ENCODE data around the gene C20orf202.

The C20orf202 gene

DNA sequence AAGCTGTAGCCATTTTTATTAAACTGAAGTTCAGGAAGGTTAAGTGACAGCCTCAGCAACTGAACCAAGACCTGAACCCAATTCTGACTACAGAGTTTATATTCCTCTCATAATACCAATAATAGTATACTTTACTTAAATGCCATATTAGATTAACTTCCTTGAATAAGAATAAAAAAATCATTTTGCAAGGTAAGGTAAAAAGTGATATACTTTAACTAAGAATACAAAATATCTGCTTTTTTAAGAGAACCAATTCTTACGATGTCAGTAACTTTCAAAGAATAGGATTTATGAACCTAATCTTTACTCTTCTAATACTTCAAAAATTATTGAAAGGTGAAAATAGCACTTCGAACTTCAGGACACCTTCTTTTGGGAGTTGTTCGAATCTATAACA, 26.3 kb downstream of the C20orf202 start:
- H3K4me3 ChIP-seq (ENCODE audit: low read depth, low read length), result no peak overlapping the region
- no peak for DNase-seq (ENCODE audit: low read depth)
- TF ChIP-seq MYC (IDR thresholded peaks at IDR 0.05; ENCODE audit: low read depth, low read length), result no peak
- TF ChIP-seq, protein P1, sequence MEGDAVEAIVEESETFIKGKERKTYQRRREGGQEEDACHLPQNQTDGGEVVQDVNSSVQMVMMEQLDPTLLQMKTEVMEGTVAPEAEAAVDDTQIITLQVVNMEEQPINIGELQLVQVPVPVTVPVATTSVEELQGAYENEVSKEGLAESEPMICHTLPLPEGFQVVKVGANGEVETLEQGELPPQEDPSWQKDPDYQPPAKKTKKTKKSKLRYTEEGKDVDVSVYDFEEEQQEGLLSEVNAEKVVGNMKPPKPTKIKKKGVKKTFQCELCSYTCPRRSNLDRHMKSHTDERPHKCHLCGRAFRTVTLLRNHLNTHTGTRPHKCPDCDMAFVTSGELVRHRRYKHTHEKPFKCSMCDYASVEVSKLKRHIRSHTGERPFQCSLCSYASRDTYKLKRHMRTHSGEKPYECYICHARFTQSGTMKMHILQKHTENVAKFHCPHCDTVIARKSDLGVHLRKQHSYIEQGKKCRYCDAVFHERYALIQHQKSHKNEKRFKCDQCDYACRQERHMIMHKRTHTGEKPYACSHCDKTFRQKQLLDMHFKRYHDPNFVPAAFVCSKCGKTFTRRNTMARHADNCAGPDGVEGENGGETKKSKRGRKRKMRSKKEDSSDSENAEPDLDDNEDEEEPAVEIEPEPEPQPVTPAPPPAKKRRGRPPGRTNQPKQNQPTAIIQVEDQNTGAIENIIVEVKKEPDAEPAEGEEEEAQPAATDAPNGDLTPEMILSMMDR (IDR thresholded peaks at IDR 0.05; ENCODE audit: low read depth, low read length), result no peak
- TF ChIP-seq POLR2A (IDR thresholded peaks at IDR 0.05; ENCODE audit: extremely low read depth, insufficient read length), result no peak
- TF ChIP-seq, protein P2, sequence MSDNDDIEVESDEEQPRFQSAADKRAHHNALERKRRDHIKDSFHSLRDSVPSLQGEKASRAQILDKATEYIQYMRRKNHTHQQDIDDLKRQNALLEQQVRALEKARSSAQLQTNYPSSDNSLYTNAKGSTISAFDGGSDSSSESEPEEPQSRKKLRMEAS (IDR thresholded peaks at IDR 0.05; ENCODE audit: low read depth, low read length), result no peak

DNA sequence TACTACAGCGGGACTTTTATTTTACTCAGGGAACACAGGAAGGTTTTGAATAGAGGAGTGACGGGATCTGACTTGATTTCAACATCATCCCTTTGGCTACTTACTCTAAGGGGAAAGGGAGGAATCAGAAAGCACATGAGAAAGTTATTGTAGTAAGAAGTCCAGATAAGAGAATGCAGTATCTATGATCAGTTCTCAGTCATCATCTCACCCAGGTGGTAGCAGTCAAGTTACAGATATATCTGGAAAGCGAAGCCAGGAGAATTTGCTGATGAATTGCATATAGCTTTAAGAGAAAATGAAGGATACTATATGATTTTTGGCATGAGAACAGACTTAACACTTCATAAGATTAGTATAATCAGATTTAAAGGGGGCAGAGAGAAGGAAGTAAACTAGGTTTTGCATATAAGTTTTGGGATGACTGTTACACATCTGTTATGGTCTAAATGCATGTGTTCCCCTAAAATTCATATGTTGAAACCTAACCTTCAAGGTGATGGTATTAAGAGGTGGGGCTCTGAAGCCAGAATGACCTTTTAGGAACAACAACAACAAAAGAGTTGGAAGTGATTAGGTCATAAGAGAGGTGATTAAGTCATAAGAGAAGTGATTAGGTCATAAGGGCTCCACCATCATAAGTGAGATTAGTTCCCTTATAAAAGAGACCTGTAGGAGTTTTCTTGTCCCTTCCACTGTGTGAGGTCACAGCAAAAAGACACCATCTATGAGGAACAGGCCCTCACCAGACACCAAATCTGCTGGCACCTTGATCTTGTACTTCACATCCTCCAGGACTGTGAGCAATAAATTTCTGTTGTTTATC, 29.2 kb downstream of the C20orf202 start:
- TF ChIP-seq MYC (IDR thresholded peaks at IDR 0.05; ENCODE audit: low read depth, low read length) (no peak), POLR2A (IDR thresholded peaks at IDR 0.05; ENCODE audit: extremely low read depth, insufficient read length) (no peak)
- TF ChIP-seq, protein P1 (IDR thresholded peaks at IDR 0.05; ENCODE audit: low read depth, low read length), result no peak
- TF ChIP-seq, protein P2 (IDR thresholded peaks at IDR 0.05; ENCODE audit: low read depth, low read length), result no peak
- no peak for DNase-seq (ENCODE audit: low read depth)
- no peak overlapping the region for H3K4me3 ChIP-seq (ENCODE audit: low read depth, low read length)

DNA sequence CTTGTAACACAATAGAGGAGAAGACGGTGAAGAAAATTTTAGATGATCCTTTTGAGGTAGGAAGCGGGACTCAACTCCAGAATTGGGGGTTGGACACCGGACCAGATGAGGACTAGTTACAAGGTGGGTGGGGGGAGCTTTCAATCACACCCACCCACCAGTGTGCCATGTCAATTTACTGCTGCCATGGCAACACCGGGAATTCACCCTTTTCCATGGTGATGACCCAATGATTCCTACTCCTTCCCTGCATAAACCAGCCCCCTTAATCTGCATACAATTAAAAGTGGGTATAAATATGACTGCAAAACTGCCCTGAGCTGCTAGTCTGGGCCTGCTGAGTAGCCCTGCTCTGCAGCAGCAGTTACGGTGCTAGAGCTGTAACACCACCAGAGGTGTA, 37.3 kb downstream of the C20orf202 start:
- H3K4me3 ChIP-seq (ENCODE audit: low read depth, low read length), result no peak overlapping the region
- no peak for DNase-seq (ENCODE audit: low read depth)
- TF ChIP-seq POLR2A (IDR thresholded peaks at IDR 0.05; ENCODE audit: extremely low read depth, insufficient read length) (no peak), MYC (IDR thresholded peaks at IDR 0.05; ENCODE audit: low read depth, low read length) (no peak)
- TF ChIP-seq, protein P2 (IDR thresholded peaks at IDR 0.05; ENCODE audit: low read depth, low read length), result no peak
- TF ChIP-seq, protein P1 (IDR thresholded peaks at IDR 0.05; ENCODE audit: low read depth, low read length), result no peak

DNA sequence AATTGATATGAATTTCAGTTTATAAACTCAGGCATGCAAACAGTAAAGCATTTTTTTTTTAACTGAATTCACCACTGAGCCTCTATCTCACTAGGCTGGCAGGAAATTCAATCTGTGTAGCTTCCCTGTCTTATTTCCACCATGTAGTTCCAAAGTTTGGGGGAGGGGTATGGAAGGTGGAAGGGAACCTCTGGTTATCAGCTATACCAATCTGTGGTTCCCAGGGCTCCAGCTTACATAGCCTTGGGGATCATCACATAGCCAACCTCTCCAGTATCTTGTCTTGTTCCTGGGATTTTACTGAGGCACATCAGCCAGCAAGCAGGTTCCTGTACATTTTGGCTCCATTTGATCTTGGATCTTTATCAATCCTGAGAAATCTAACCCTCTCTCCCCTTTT, 38.2 kb downstream of the C20orf202 start:
- no peak overlapping the region for H3K4me3 ChIP-seq (ENCODE audit: low read depth, low read length)
- DNase-seq (ENCODE audit: low read depth), result no peak
- TF ChIP-seq, protein P1 (IDR thresholded peaks at IDR 0.05; ENCODE audit: low read depth, low read length), result no peak
- TF ChIP-seq POLR2A (IDR thresholded peaks at IDR 0.05; ENCODE audit: extremely low read depth, insufficient read length) (no peak), MYC (IDR thresholded peaks at IDR 0.05; ENCODE audit: low read depth, low read length) (no peak)
- TF ChIP-seq, protein P2 (IDR thresholded peaks at IDR 0.05; ENCODE audit: low read depth, low read length), result no peak

DNA sequence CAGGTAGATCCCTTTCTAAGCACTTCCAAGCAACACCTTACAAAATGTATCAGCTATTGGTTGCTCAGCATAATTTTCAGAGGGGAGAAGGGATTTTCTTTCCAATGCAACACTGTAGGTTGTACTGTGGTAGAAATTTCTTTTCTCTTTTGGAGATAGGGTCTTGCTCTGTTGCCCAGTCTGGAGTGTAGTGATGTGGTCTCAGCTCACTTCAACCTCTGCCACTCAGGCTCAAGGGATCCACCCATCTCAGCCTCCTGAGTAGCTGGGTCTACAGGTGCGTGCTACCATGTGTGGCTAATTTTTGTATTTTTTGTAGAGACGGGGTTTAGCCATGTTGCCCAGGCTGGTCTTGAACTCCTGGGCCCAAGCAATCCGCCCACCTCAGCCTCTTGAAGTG, 38.8 kb downstream of the C20orf202 start:
- H3K4me3 ChIP-seq (ENCODE audit: low read depth, low read length), result no peak overlapping the region
- no peak for DNase-seq (ENCODE audit: low read depth)
- TF ChIP-seq POLR2A (IDR thresholded peaks at IDR 0.05; ENCODE audit: extremely low read depth, insufficient read length) (no peak), MYC (IDR thresholded peaks at IDR 0.05; ENCODE audit: low read depth, low read length) (no peak)
- TF ChIP-seq, protein P2 (IDR thresholded peaks at IDR 0.05; ENCODE audit: low read depth, low read length), result no peak
- TF ChIP-seq, protein P1 (IDR thresholded peaks at IDR 0.05; ENCODE audit: low read depth, low read length), result no peak

Measured in NB4 (cell line).